GM12865 (cell line): ENCODE measurements around the gene FBLN1.

ENCODE experiments used
- DNase-seq: peaks from one replicate; pipeline ENCODE4 v3.0.0; 2010; ENCODE audit warnings: low read depth
- H3K4me3 ChIP-seq: 2 replicates; pipeline ENCODE4 v1.5.1; 2011; ENCODE audit warnings: mild to moderate bottlenecking, low read depth, low read length, control low read depth
- TF ChIP-seq, protein P1 (sequence below): IDR thresholded peaks from 2 replicates; pipeline ENCODE4 v1.5.1; 2011; ENCODE audit warnings: low read length, control low read depth, low read depth, inconsistent platforms; ENCODE audit not compliant: insufficient read depth; ENCODE audit errors: missing control alignments

Gene FBLN1

DNA sequence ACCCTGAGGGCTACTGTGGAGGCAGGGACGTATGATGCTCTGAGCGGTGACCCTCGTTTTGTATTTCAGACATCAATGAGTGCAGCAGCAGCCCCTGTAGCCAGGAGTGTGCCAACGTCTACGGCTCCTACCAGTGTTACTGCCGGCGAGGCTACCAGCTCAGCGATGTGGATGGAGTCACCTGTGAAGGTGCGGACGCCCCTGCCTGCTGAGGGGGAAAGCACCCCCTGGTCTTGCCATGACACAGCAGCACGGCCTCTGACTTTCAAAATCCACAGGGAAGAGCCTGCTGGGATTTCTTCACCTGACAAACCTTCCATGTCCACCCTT is 44.3 kb downstream of the FBLN1 start:
- no peak for DNase-seq
- H3K4me3 ChIP-seq: no peak overlapping the region
- TF ChIP-seq, protein P1, sequence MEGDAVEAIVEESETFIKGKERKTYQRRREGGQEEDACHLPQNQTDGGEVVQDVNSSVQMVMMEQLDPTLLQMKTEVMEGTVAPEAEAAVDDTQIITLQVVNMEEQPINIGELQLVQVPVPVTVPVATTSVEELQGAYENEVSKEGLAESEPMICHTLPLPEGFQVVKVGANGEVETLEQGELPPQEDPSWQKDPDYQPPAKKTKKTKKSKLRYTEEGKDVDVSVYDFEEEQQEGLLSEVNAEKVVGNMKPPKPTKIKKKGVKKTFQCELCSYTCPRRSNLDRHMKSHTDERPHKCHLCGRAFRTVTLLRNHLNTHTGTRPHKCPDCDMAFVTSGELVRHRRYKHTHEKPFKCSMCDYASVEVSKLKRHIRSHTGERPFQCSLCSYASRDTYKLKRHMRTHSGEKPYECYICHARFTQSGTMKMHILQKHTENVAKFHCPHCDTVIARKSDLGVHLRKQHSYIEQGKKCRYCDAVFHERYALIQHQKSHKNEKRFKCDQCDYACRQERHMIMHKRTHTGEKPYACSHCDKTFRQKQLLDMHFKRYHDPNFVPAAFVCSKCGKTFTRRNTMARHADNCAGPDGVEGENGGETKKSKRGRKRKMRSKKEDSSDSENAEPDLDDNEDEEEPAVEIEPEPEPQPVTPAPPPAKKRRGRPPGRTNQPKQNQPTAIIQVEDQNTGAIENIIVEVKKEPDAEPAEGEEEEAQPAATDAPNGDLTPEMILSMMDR: no peak

DNA sequence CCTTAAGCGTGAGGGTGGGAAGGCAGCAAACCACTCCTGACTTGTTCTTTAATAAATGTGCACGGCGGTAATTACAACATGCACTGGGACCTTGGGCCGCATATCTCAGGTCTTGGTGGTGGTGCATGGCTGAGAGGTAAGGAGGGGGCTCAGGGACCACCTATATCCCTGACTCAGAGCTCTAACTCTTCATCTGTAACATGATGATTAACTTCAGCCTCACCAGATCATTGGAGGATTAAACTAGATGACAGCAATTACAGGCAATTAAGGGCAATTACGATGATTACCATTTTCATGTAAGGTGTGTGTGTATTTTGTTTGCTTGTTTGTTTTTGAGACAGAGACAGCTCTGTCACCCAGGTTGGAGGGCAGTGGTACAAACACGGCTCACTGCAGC is 45.0 kb downstream of the FBLN1 start:
- DNase-seq: no peak

DNA sequence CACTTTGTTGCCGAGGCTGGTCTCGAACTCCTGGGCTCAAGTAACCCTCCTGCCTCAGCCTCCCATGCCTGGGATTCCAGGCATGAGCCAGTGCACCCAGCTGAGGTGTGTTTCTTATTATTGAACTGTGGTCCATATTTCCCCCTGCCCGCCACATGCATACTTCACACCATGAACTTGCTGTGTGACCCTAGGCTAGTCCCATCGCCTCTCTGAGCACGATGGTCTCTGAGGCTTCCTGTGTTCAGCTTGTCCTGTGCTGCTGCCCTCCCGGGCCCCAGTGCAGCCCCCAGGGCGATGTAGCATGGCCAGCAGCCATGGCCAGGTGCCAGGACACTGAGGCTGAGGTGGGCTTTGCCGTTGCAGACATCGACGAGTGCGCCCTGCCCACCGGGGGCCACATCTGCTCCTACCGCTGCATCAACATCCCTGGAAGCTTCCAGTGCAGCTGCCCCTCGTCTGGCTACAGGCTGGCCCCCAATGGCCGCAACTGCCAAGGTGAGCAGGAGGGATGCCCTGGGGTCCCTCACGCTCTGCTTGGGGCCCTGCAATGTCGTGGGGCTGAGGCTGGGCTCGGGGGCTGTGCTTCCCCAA is 45.7 kb downstream of the FBLN1 start:
- no peak for DNase-seq
- H3K4me3 ChIP-seq: no peak overlapping the region

More for the DNA sequence above, 45.0 kb downstream of the FBLN1 start:
- TF ChIP-seq, protein P1: no peak
- H3K4me3 ChIP-seq: no peak overlapping the region

DNA sequence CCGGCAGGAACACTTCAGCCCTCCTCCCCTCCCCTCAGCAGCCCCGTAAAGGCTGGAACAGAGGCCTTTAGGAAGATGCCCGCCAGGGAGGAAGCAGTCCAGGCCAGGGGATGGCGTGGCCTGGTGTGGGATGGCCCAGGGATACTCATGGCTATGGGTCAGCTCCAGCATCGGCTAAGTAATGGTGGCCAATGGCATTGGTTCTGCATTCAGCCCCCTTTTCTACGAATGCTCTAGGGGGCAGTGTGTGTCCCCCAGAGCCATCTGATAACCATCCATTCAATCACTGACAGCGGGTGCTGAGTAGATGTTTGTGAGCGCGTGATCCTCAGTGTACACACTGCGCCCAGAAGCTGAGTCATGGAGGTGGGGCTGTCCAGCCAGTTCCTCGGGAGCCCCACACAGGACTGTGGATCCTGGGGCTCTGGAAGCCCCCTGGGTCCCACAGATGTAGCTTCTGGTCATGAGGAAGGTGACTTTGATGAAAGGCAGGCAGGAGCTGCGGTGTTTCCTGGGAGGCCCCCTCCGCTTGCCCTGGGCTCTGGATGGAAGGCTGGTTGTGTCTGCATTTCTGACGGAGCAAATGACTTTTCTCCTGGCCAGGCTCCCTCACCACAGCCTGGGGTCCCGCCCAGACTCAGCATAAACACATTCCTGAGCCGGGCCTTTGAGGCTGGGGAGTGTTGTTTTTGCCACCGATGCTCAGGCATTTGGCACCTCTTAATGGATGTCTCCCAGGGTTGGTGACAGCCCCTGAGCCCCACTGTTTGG is 46.5 kb downstream of the FBLN1 start:
- TF ChIP-seq, protein P1: no peak
- no peak for DNase-seq
- H3K4me3 ChIP-seq: no peak overlapping the region

More for the DNA sequence above, 45.7 kb downstream of the FBLN1 start:
- TF ChIP-seq, protein P1: no peak

DNA sequence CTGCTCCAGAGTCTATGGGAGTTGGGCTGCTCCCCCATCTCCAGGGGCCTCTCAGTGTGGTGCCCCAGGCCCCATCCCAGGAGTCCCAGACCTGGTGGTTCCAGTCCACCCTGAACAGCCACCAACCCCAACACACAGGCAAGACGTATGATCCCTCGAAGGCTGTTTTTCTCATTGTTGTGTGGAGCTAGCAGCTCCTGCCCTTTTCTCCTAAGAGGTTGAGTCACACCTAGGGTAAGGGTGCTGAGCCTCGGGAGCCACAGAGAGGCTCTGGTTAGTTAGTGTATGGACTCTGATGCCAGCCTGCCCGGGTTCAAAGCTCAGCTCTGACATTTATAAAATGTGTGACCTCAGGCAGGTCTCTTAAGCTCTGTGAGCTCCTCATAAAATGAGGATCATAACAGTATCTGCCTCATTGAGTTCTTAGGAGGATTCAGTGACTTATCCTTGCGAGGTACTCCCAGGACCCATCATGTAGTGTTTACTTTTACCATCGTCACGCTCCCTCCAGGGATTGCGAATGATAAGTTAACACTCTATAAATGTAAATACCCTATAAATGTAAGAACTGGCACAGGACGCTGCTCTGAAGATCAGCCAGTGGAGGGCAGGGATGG is 47.2 kb downstream of the FBLN1 start:
- TF ChIP-seq, protein P1: no peak
- no peak for DNase-seq

DNA sequence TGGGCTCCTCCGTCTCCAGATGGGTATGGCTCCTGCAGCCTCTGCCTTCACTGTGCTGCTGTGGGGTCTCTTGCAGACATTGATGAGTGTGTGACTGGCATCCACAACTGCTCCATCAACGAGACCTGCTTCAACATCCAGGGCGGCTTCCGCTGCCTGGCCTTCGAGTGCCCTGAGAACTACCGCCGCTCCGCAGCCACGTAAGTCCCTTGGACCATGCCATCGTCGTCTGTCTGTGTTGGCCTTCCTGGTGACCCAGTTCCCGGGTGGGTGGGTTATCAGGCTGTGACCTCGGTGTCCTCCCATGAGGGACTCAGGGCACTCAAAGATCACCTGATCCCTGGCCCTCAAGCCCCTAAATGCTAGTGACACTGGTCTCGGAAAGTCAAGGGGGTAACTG is 47.7 kb downstream of the FBLN1 start:
- TF ChIP-seq, protein P1: no peak

More for the DNA sequence above, 47.2 kb downstream of the FBLN1 start:
- no peak overlapping the region for H3K4me3 ChIP-seq

More for the DNA sequence above, 47.7 kb downstream of the FBLN1 start:
- no peak for DNase-seq
- no peak overlapping the region for H3K4me3 ChIP-seq
